HepG2 (cell line): ENCODE results near the gene TRANK1. TPM values are rescaled to one million over a fixed set of nuclear protein-coding genes. Genes with fewer than 3 reads are reported as not detected.

Experiments
- HMG20A ChIP-seq: IDR thresholded peaks from 2 replicates; pipeline ENCODE4 v1.6.1; 2016; ENCODE audit warnings: borderline replicate concordance
- REPIN1 ChIP-seq: sonication (generic); formaldehyde crosslinking; IDR thresholded peaks from 2 replicates; pipeline ENCODE4 v1.8.0; 2022; ENCODE audit warnings: missing genetic modification reagents, low read depth, mild to moderate bottlenecking, borderline replicate concordance
- TCF7 ChIP-seq: sonication (generic); IDR thresholded peaks from 2 replicates; pipeline ENCODE4 v1.6.1; 2016; ENCODE audit warnings: antibody characterized with exemption, low read depth
- XBP1 ChIP-seq: sonication (generic); formaldehyde crosslinking; IDR thresholded peaks from 2 replicates; pipeline ENCODE4 v1.5.0; 2020; ENCODE audit warnings: missing genetic modification reagents
- ZFP36 ChIP-seq: fragments of 150-350 bp; IDR thresholded peaks from 2 replicates; pipeline ENCODE4 v1.6.1; 2018; ENCODE audit warnings: borderline replicate concordance, low read length, low read depth; ENCODE audit not compliant: partially characterized antibody
- ZKSCAN5 ChIP-seq: sonication (generic); formaldehyde crosslinking; IDR thresholded peaks from 2 replicates; pipeline ENCODE4 v1.5.1; 2020; ENCODE audit warnings: mild to moderate bottlenecking, missing genetic modification reagents
- ZNF430 ChIP-seq: sonication (generic); formaldehyde crosslinking; IDR thresholded peaks from 2 replicates; pipeline ENCODE4 v1.9.0; 2021; ENCODE audit warnings: mild to moderate bottlenecking, missing genetic modification reagents
- ZNF572 ChIP-seq: sonication (generic); formaldehyde crosslinking; IDR thresholded peaks from 2 replicates; pipeline ENCODE4 v1.5.1; 2020; ENCODE audit warnings: mild to moderate bottlenecking, missing genetic modification reagents
- ZNF670 ChIP-seq: sonication (generic); formaldehyde crosslinking; IDR thresholded peaks from 2 replicates; pipeline ENCODE4 v1.8.0; 2022; ENCODE audit warnings: mild to moderate bottlenecking, missing genetic modification reagents, borderline replicate concordance
- ZNF775 ChIP-seq: sonication (generic); formaldehyde crosslinking; IDR thresholded peaks from 2 replicates; pipeline ENCODE4 v1.4.0; 2020; ENCODE audit warnings: missing genetic modification reagents, mild to moderate bottlenecking, moderate library complexity, borderline replicate concordance
- polyA plus RNA-seq, 8 experiments: library from polyadenylated mRNA; depleted of rRNA in 3 of 8; stranded (reverse) in 7 of 8; unstranded in 1 of 8; fragments of >200 nt; fragmentation: Illumina TruSeq in 4 of 8; extraction: Trizol in 4 of 8; gene quantifications; 2 replicates each; pipeline versions ENCODE4 v1.2.1 to v1.2.3, GENCODE V29; 2011 to 2016; ENCODE audit warnings: low read depth in 4 of 8, missing spikeins in 1 of 8, mixed read lengths in 1 of 8; ENCODE audit not compliant: insufficient read depth in 1 of 8
- total RNA-seq, 5 experiments: library from RNA; depleted of rRNA; stranded (reverse); fragments of >200 nt; fragmentation: Illumina TruSeq; extraction: Trizol; gene quantifications; 2 replicates each; pipeline ENCODE4 v1.2.3, GENCODE V29; 2016; ENCODE audit warnings: low read depth in 1 of 5
- TF ChIP-seq, protein P1 (sequence below): sonication (generic); formaldehyde crosslinking; IDR thresholded peaks from 2 replicates; pipeline ENCODE4 v1.4.0; 2020; ENCODE audit warnings: low read depth, missing genetic modification reagents
- TF ChIP-seq, protein P2 (sequence below): fragments of 450-650 bp; IDR thresholded peaks from 2 replicates; pipeline ENCODE4 v1.6.1; 2017
- TF ChIP-seq, protein P3 (sequence below): sonication (generic); formaldehyde crosslinking; IDR thresholded peaks from 2 replicates; pipeline ENCODE4 v1.9.0; 2021; ENCODE audit warnings: missing genetic modification reagents, borderline replicate concordance
- TF ChIP-seq, protein P4 (sequence below): IDR thresholded peaks from 2 replicates; pipeline ENCODE4 v1.6.1; 2016; ENCODE audit warnings: missing biosample characterization, missing genetic modification reagents, low read depth

Gene TRANK1
- total and polyA plus RNA-seq, 2 of the 13 experiments (the other 11 are each of a cell fraction or from before 2014, with no cell fraction given) = 0.13 to 0.32 TPM

DNA sequence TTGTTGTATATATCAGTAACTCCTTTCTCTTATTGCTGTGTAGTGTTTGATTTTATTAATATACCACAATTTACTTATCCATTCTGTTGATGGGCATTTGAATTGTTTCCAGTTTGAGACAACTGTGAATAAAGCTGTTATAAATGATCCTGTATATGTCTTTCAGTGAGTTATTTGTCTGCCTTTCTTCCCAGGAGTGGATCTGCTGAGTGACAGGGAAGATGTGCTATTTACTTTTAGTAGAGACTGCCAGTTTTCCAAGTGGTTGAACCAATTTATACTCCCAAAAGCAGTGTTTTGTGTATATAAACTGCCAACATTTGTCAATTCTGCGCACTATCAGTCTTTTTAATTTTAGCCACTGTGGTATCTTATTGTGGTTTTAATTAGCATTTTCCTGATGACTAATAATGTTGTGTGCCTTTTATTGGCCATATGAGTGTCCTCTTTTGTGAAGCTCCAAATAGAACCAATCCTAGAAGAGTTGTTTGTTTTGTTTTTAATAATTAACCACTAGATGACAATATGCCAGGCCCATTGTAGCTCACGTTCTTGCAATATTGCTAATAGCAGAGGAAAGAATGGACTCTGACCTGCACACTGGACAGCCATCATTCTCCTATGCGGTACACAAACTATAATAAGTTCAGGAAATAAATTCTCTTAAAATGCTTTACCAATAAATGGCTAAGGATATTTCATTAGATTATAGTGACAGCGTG, 25.3 kb downstream of the TRANK1 start (continued):
- TF ChIP-seq HMG20A (CRISPR knock-in tag) (peak; percentile 51; the same call in 1 of the 2 replicates), REPIN1 (CRISPR knock-in tag) (no peak), ZNF572 (no peak), ZNF670 (CRISPR knock-in tag) (0 out of 2 replicates have a peak, but pooled peaks have one; percentile 33), TCF7 (no peak), XBP1 (CRISPR knock-in tag) (no peak), ZNF775 (CRISPR knock-in tag) (no peak), ZFP36 (no peak), ZNF430 (CRISPR knock-in tag) (no peak), ZKSCAN5 (no peak)
- TF ChIP-seq, protein P1, sequence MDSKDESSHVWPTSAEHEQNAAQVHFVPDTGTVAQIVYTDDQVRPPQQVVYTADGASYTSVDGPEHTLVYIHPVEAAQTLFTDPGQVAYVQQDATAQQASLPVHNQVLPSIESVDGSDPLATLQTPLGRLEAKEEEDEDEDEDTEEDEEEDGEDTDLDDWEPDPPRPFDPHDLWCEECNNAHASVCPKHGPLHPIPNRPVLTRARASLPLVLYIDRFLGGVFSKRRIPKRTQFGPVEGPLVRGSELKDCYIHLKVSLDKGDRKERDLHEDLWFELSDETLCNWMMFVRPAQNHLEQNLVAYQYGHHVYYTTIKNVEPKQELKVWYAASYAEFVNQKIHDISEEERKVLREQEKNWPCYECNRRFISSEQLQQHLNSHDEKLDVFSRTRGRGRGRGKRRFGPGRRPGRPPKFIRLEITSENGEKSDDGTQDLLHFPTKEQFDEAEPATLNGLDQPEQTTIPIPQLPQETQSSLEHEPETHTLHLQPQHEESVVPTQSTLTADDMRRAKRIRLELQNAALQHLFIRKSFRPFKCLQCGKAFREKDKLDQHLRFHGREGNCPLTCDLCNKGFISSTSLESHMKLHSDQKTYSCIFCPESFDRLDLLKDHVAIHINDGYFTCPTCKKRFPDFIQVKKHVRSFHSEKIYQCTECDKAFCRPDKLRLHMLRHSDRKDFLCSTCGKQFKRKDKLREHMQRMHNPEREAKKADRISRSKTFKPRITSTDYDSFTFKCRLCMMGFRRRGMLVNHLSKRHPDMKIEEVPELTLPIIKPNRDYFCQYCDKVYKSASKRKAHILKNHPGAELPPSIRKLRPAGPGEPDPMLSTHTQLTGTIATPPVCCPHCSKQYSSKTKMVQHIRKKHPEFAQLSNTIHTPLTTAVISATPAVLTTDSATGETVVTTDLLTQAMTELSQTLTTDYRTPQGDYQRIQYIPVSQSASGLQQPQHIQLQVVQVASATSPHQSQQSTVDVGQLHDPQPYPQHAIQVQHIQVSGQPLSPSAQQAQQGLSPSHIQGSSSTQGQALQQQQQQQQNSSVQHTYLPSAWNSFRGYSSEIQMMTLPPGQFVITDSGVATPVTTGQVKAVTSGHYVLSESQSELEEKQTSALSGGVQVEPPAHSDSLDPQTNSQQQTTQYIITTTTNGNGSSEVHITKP (CRISPR knock-in tag) = no peak
- TF ChIP-seq, protein P2, sequence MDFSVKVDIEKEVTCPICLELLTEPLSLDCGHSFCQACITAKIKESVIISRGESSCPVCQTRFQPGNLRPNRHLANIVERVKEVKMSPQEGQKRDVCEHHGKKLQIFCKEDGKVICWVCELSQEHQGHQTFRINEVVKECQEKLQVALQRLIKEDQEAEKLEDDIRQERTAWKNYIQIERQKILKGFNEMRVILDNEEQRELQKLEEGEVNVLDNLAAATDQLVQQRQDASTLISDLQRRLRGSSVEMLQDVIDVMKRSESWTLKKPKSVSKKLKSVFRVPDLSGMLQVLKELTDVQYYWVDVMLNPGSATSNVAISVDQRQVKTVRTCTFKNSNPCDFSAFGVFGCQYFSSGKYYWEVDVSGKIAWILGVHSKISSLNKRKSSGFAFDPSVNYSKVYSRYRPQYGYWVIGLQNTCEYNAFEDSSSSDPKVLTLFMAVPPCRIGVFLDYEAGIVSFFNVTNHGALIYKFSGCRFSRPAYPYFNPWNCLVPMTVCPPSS = no peak
- TF ChIP-seq, protein P3, sequence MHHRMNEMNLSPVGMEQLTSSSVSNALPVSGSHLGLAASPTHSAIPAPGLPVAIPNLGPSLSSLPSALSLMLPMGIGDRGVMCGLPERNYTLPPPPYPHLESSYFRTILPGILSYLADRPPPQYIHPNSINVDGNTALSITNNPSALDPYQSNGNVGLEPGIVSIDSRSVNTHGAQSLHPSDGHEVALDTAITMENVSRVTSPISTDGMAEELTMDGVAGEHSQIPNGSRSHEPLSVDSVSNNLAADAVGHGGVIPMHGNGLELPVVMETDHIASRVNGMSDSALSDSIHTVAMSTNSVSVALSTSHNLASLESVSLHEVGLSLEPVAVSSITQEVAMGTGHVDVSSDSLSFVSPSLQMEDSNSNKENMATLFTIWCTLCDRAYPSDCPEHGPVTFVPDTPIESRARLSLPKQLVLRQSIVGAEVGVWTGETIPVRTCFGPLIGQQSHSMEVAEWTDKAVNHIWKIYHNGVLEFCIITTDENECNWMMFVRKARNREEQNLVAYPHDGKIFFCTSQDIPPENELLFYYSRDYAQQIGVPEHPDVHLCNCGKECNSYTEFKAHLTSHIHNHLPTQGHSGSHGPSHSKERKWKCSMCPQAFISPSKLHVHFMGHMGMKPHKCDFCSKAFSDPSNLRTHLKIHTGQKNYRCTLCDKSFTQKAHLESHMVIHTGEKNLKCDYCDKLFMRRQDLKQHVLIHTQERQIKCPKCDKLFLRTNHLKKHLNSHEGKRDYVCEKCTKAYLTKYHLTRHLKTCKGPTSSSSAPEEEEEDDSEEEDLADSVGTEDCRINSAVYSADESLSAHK = no peak
- TF ChIP-seq, protein P4, sequence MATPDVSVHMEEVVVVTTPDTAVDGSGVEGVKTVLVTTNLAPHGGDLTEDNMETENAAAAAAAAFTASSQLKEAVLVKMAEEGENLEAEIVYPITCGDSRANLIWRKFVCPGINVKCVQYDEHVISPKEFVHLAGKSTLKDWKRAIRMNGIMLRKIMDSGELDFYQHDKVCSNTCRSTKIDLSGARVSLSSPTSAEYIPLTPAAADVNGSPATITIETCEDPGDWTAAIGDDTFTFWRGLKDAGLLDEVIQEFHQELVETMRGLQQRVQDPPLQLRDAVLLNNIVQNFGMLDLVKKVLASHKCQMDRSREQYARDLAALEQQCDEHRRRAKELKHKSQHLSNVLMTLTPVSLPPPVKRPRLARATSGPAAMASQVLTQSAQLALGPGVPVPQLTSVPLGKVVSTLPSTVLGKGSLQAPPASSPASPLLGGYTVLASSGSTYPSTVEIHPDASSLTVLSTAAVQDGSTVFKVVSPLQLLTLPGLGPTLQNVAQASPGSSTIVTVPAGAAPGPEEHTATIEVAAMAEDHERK (CRISPR knock-in tag) = no peak
